H9 (cell line): ENCODE measurements around the gene CCNY. TPM values are rescaled to one million over a fixed set of nuclear protein-coding genes. Genes with fewer than 3 reads are reported as not detected.

Source experiments
- DNase-seq: peaks from one replicate; pipeline ENCODE4 v3.0.0-alpha.2; 2017
- H2AFZ ChIP-seq: one replicate; pipeline ENCODE4 v1.6.1; 2013; ENCODE audit warnings: mild to moderate bottlenecking, low read length, control low read depth, moderate library complexity
- H2AK5ac ChIP-seq: 2 replicates; pipeline ENCODE4 v1.6.1; 2013; ENCODE audit warnings: low read length, control low read depth, mixed read lengths; ENCODE audit not compliant: insufficient read length
- H2BK120ac ChIP-seq: one replicate; pipeline ENCODE4 v1.6.1; 2013; ENCODE audit warnings: low read depth, mild to moderate bottlenecking, low read length, control low read depth, inconsistent platforms; ENCODE audit not compliant: poor library complexity, severe bottlenecking
- H2BK12ac ChIP-seq: 2 replicates; pipeline ENCODE4 v1.6.1; 2013; ENCODE audit warnings: low read length, control low read depth, mixed read lengths, low read depth; ENCODE audit not compliant: insufficient read length
- H2BK15ac ChIP-seq: 2 replicates; pipeline ENCODE4 v1.6.1; 2013; ENCODE audit warnings: low read depth, low read length, control low read depth
- H2BK20ac ChIP-seq: one replicate; pipeline ENCODE4 v1.6.1; 2013; ENCODE audit warnings: low read depth, mild to moderate bottlenecking, low read length, control low read depth, inconsistent platforms; ENCODE audit not compliant: poor library complexity, severe bottlenecking
- H2BK5ac ChIP-seq: 2 replicates; pipeline ENCODE4 v1.6.1; 2013; ENCODE audit warnings: low read length, control low read depth, mixed read lengths; ENCODE audit not compliant: insufficient read length
- H3K14ac ChIP-seq: 2 replicates; pipeline ENCODE4 v1.6.1; 2013; ENCODE audit warnings: low read length, control low read depth; ENCODE audit not compliant: insufficient read depth
- H3K18ac ChIP-seq: 2 replicates; pipeline ENCODE4 v1.6.1; 2013; ENCODE audit warnings: low read depth, mild to moderate bottlenecking, mixed read lengths, low read length, control low read depth; ENCODE audit not compliant: insufficient read length
- H3K23ac ChIP-seq: 2 replicates; pipeline ENCODE4 v1.6.1; 2013; ENCODE audit warnings: low read length, control low read depth, mixed read lengths, low read depth; ENCODE audit not compliant: insufficient read length
- H3K23me2 ChIP-seq: 2 replicates; pipeline ENCODE4 v1.6.1; 2013; ENCODE audit warnings: low read depth, mild to moderate bottlenecking, mixed read lengths, low read length, control low read depth; ENCODE audit not compliant: insufficient read length, poor library complexity, severe bottlenecking
- H3K27ac ChIP-seq: 2 replicates; pipeline ENCODE4 v1.5.1; 2013; ENCODE audit warnings: low read length, control low read depth, mixed read lengths, low read depth; ENCODE audit not compliant: insufficient read length
- H3K27me3 ChIP-seq: 2 replicates; pipeline ENCODE4 v1.6.1; 2013; ENCODE audit warnings: low read length, control low read depth, inconsistent platforms; ENCODE audit not compliant: insufficient read depth
- H3K4ac ChIP-seq: 2 replicates; pipeline ENCODE4 v1.6.1; 2013; ENCODE audit warnings: low read depth, mild to moderate bottlenecking, control low read depth, inconsistent platforms, low read length, moderate library complexity
- H3K4me1 ChIP-seq: 2 replicates; pipeline ENCODE4 v1.6.1; 2013; ENCODE audit warnings: low read length, control low read depth, inconsistent platforms; ENCODE audit not compliant: insufficient read depth
- H3K4me2 ChIP-seq: 2 replicates; pipeline ENCODE4 v1.6.1; 2013; ENCODE audit warnings: low read length, control low read depth, mixed read lengths; ENCODE audit not compliant: insufficient read length, insufficient read depth
- H3K56ac ChIP-seq: 2 replicates; pipeline ENCODE4 v1.6.1; 2013; ENCODE audit warnings: low read depth, mild to moderate bottlenecking, mixed read lengths, low read length, control low read depth; ENCODE audit not compliant: insufficient read length
- H3K79me1 ChIP-seq: 2 replicates; pipeline ENCODE4 v1.6.1; 2013; ENCODE audit warnings: low read depth, mild to moderate bottlenecking, moderate library complexity, low read length, control low read depth, inconsistent platforms; ENCODE audit not compliant: insufficient read depth, poor library complexity, severe bottlenecking
- H3K79me2 ChIP-seq: 2 replicates; pipeline ENCODE4 v1.6.1; 2013; ENCODE audit warnings: low read length, control low read depth, inconsistent platforms; ENCODE audit not compliant: insufficient read depth
- H3K9ac ChIP-seq: 2 replicates; pipeline ENCODE4 v1.6.1; 2013; ENCODE audit warnings: low read length, control low read depth, mixed read lengths; ENCODE audit not compliant: insufficient read length; ENCODE audit errors: extremely low read depth
- H3K9me3 ChIP-seq: one replicate; pipeline ENCODE4 v1.6.1; 2013; ENCODE audit warnings: low read depth, low read length, inconsistent platforms; ENCODE audit not compliant: control insufficient read depth
- H3T11ph ChIP-seq: one replicate; pipeline ENCODE4 v1.6.1; 2013; ENCODE audit warnings: mild to moderate bottlenecking, low read length, control low read depth, inconsistent platforms
- H4K20me1 ChIP-seq: one replicate; pipeline ENCODE4 v1.6.1; 2013; ENCODE audit not compliant: control insufficient read depth, insufficient read length, insufficient read depth
- H4K5ac ChIP-seq: 2 replicates; pipeline ENCODE4 v1.6.1; 2013; ENCODE audit warnings: low read depth, mild to moderate bottlenecking, mixed read lengths, low read length, control low read depth; ENCODE audit not compliant: insufficient read length
- H4K8ac ChIP-seq: replicated peaks from 2 replicates; pipeline ENCODE4 v1.6.1; 2013; ENCODE audit warnings: low read length, control low read depth, mixed read lengths, low read depth; ENCODE audit not compliant: insufficient read length
- H4K91ac ChIP-seq: 2 replicates; pipeline ENCODE4 v1.6.1; 2013; ENCODE audit warnings: low read depth, mild to moderate bottlenecking, moderate library complexity, mixed read lengths, low read length, control low read depth; ENCODE audit not compliant: insufficient read length
- H3K27ac Mint-ChIP-seq, 3 experiments: 2 replicates in 2 of 3; 3 replicates in 1 of 3; pipeline ENCODE4 v1.8.0; 2020 to 2021; ENCODE audit warnings: mixed read lengths in 3 of 3, mild to moderate bottlenecking in 1 of 3, moderate library complexity in 1 of 3
- H3K27me3 Mint-ChIP-seq: 2 replicates; pipeline ENCODE4 v1.8.0; 2021; ENCODE audit warnings: low read depth, mild to moderate bottlenecking, moderate library complexity, mixed read lengths
- H3K36me3 Mint-ChIP-seq, 3 experiments: 2 replicates in 2 of 3; 3 replicates in 1 of 3; pipeline ENCODE4 v1.8.0; 2020 to 2021; ENCODE audit warnings: low read depth in 3 of 3, mixed read lengths in 3 of 3; ENCODE audit not compliant: insufficient read depth in 1 of 3
- H3K4me1 Mint-ChIP-seq, 2 experiments: 2 replicates each; pipeline ENCODE4 v1.8.0; 2020; ENCODE audit warnings: mixed read lengths in 2 of 2
- H3K4me3 Mint-ChIP-seq, 2 experiments: 2 replicates in 1 of 2; 3 replicates in 1 of 2; pipeline ENCODE4 v1.8.0; 2020 to 2021; ENCODE audit warnings: mild to moderate bottlenecking in 2 of 2, mixed read lengths in 2 of 2, moderate library complexity in 1 of 2
- H3K9me3 Mint-ChIP-seq, 2 experiments: 2 replicates in 1 of 2; 3 replicates in 1 of 2; pipeline ENCODE4 v1.8.0; 2020; ENCODE audit warnings: mild to moderate bottlenecking in 2 of 2, mixed read lengths in 2 of 2, moderate library complexity in 1 of 2
- WGBS: extraction: QIAGEN DNeasy Blood & Tissue Kit; methylation state at CpG from one replicate; pipeline ENCODE4 v1.1.7; 2013; ENCODE audit warnings: missing lambda C conversion rate, low lambda C conversion rate, mixed read lengths; ENCODE audit not compliant: insufficient read length; ENCODE audit errors: extremely low coverage; 5-methylcytosine and 5-hydroxymethylcytosine counted together
- total RNA-seq: library from RNA; stranded (reverse); gene quantifications from 2 replicates; pipeline ENCODE4 v1.2.1, GENCODE V29; 2021
- TF ChIP-seq, protein P1 (sequence below): fragments of 200-600 bp; sonication (generic); conservative IDR thresholded peaks from 3 replicates; pipeline ENCODE4 v1.8.0; 2021; ENCODE audit warnings: antibody characterized with exemption, mild to moderate bottlenecking

Gene CCNY
- total RNA-seq, 1 experiment from 2014 or later: 62.1 TPM

DNA sequence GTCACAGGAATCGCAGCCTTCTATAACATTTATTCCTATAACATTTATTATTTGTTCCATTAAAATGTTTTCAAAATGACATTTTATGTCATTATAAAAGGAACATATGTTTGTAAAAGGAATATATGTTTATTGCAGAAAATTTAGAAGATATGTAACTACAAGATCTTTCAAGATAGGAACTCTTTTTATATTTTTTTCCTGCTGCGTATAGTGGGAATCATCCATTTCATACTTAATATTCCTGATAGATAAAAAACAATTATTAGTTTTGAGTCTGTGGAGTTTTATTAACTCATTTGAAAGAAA, 55.6 kb downstream of the CCNY start:
- H3K4me1 ChIP-seq: peaks cover 23% of the 10 kb centered on the region; the same call in 1 of the 2 replicates
- peaks cover 11% of the 10 kb centered on the region; the same call in 1 of the 2 replicates for H3K79me2 ChIP-seq
- no peak for DNase-seq
- Mint-ChIP-seq H3K27me3 (peaks cover 1% of the 10 kb centered on the region; the same call in 1 of the 2 replicates), H3K9me3 (peaks cover 14 to 32% of the 10 kb centered on the region in 2 experiments), H3K36me3 (peaks cover 24 to 34% (median 24%) of the 10 kb centered on the region in 3 experiments), H3K4me1 (peaks cover 51 to 57% of the 10 kb centered on the region in 2 experiments), H3K4me3 (no peak overlapping the region), H3K27ac (no peak overlapping the region)
- no peaks in the 10 kb centered on the region for H3K23me2 ChIP-seq
- no peak overlapping the region for H2AFZ ChIP-seq
- TF ChIP-seq, protein P1, sequence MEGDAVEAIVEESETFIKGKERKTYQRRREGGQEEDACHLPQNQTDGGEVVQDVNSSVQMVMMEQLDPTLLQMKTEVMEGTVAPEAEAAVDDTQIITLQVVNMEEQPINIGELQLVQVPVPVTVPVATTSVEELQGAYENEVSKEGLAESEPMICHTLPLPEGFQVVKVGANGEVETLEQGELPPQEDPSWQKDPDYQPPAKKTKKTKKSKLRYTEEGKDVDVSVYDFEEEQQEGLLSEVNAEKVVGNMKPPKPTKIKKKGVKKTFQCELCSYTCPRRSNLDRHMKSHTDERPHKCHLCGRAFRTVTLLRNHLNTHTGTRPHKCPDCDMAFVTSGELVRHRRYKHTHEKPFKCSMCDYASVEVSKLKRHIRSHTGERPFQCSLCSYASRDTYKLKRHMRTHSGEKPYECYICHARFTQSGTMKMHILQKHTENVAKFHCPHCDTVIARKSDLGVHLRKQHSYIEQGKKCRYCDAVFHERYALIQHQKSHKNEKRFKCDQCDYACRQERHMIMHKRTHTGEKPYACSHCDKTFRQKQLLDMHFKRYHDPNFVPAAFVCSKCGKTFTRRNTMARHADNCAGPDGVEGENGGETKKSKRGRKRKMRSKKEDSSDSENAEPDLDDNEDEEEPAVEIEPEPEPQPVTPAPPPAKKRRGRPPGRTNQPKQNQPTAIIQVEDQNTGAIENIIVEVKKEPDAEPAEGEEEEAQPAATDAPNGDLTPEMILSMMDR: no peak
- no peak overlapping the region for H3K4ac ChIP-seq
- no peak overlapping the region for H4K8ac ChIP-seq
- no peak overlapping the region for H2BK120ac ChIP-seq
- no peak overlapping the region for H3K27ac ChIP-seq
- H3K23ac ChIP-seq: no peak overlapping the region
- H2AK5ac ChIP-seq: no peak overlapping the region
- no peak overlapping the region for H3K14ac ChIP-seq
- no peak overlapping the region for H3K18ac ChIP-seq
- no peaks in the 10 kb centered on the region for H3K27me3 ChIP-seq
- peaks cover 11% of the 10 kb centered on the region for H3K79me1 ChIP-seq
- peaks cover 8% of the 10 kb centered on the region for H3K9me3 ChIP-seq
- H4K5ac ChIP-seq: no peak overlapping the region
- H3T11ph ChIP-seq: no peak overlapping the region
- H2BK15ac ChIP-seq: no peak overlapping the region
- no peak overlapping the region for H3K9ac ChIP-seq
- H2BK20ac ChIP-seq: no peak overlapping the region
- no peak overlapping the region for H2BK12ac ChIP-seq
- no peak overlapping the region for H2BK5ac ChIP-seq
- H4K20me1 ChIP-seq: no peaks in the 10 kb centered on the region
- no peak overlapping the region for H3K56ac ChIP-seq
- WGBS: no CpG with 5 or more reads among the region's 2 CpGs
- no peak overlapping the region for H3K4me2 ChIP-seq
- no peak overlapping the region for H4K91ac ChIP-seq
